ENCODE data around the gene NTNG1. TPM values are rescaled to one million over a fixed set of nuclear protein-coding genes. Genes with fewer than 3 reads are reported as not detected.

Gene NTNG1
- total RNA-seq, 1 experiment from 2014 or later, result 2.3 TPM

DNA sequence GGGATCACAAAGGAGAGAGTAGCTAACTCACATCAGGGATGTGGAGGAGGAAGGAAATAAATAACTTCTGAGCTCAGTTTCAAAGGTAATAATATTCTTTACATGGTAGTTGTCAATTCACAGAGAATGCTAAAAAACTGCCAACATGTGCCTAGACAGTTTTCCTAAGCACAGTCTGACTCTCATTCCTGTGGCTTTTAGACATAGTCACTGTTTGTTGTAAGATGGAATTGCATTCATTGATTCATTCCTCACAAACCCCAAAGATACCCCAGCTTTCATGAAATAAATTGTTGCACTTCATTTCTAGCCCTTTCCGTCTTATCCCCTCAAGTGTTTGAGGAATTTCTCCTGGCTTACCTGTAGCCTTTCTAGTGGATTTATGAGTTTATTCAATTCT, 263.9 kb downstream of the NTNG1 start:
- Mint-ChIP-seq H3K36me3 (no peaks in the 10 kb centered on the region), H3K4me3 (no peak overlapping the region), H3K4me1 (peaks cover 4% of the 10 kb centered on the region), H3K9me3 (no peaks in the 10 kb centered on the region), H3K27me3 (ENCODE audit: low read depth) (no peaks in the 10 kb centered on the region), H3K27ac (no peak overlapping the region)
- ChIA-PET CTCF (no interaction called here), POLR2A (no interaction called here)
- ATAC-seq, result no peak
- TF ChIP-seq, protein P1, sequence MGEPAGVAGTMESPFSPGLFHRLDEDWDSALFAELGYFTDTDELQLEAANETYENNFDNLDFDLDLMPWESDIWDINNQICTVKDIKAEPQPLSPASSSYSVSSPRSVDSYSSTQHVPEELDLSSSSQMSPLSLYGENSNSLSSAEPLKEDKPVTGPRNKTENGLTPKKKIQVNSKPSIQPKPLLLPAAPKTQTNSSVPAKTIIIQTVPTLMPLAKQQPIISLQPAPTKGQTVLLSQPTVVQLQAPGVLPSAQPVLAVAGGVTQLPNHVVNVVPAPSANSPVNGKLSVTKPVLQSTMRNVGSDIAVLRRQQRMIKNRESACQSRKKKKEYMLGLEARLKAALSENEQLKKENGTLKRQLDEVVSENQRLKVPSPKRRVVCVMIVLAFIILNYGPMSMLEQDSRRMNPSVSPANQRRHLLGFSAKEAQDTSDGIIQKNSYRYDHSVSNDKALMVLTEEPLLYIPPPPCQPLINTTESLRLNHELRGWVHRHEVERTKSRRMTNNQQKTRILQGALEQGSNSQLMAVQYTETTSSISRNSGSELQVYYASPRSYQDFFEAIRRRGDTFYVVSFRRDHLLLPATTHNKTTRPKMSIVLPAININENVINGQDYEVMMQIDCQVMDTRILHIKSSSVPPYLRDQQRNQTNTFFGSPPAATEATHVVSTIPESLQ (CRISPR knock-in tag; IDR thresholded peaks at IDR 0.05), result no peak
- TF ChIP-seq GTF2I (CRISPR knock-in tag; conservative IDR thresholded peaks at IDR 0.05), result no peak
- TF ChIP-seq, protein P2, sequence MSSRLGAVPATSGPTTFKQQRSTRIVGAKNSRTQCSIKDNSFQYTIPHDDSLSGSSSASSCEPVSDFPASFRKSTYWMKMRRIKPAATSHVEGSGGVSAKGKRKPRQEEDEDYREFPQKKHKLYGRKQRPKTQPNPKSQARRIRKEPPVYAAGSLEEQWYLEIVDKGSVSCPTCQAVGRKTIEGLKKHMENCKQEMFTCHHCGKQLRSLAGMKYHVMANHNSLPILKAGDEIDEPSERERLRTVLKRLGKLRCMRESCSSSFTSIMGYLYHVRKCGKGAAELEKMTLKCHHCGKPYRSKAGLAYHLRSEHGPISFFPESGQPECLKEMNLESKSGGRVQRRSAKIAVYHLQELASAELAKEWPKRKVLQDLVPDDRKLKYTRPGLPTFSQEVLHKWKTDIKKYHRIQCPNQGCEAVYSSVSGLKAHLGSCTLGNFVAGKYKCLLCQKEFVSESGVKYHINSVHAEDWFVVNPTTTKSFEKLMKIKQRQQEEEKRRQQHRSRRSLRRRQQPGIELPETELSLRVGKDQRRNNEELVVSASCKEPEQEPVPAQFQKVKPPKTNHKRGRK (CRISPR knock-in tag; IDR thresholded peaks at IDR 0.05; ENCODE audit: borderline replicate concordance), result no peak
- TF ChIP-seq NFATC4 (CRISPR knock-in tag; IDR thresholded peaks at IDR 0.05), result no peak
- no peak for TF ChIP-seq FOXP1 (CRISPR knock-in tag; IDR thresholded peaks at IDR 0.05; ENCODE audit: borderline replicate concordance)
- no peak for DNase-seq (ENCODE audit: low spot score)

DNA sequence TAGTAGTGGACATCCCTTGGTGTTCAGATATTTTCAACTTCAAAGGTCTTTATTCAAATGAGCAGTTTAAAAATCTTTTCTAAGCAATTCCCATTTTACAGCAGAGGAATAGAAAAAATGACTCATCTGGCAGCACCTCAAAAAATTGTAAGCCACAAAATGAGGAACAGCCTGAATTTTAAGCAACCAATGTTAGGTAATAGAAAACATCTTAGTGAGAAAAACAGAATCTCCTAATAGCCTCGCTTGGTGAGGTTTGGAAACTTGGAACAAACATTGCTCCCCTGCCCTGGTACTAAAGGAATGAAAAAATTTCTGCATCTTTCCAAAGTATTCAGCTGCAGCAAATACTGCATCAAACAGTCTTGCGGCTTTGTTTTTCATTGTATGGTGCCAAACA, 264.4 kb downstream of the NTNG1 start:
- Mint-ChIP-seq H3K27me3 (ENCODE audit: low read depth) (no peaks in the 10 kb centered on the region), H3K4me1 (peaks cover 4% of the 10 kb centered on the region), H3K36me3 (no peaks in the 10 kb centered on the region), H3K27ac (no peak overlapping the region), H3K4me3 (no peak overlapping the region), H3K9me3 (no peaks in the 10 kb centered on the region)
- TF ChIP-seq RORB (CRISPR knock-in tag; IDR thresholded peaks at IDR 0.05) (no peak), RELA (CRISPR knock-in tag; IDR thresholded peaks at IDR 0.05; ENCODE audit: borderline replicate concordance) (no peak), ATF1 (CRISPR knock-in tag; IDR thresholded peaks at IDR 0.05) (no peak)
- TF ChIP-seq, protein P3, sequence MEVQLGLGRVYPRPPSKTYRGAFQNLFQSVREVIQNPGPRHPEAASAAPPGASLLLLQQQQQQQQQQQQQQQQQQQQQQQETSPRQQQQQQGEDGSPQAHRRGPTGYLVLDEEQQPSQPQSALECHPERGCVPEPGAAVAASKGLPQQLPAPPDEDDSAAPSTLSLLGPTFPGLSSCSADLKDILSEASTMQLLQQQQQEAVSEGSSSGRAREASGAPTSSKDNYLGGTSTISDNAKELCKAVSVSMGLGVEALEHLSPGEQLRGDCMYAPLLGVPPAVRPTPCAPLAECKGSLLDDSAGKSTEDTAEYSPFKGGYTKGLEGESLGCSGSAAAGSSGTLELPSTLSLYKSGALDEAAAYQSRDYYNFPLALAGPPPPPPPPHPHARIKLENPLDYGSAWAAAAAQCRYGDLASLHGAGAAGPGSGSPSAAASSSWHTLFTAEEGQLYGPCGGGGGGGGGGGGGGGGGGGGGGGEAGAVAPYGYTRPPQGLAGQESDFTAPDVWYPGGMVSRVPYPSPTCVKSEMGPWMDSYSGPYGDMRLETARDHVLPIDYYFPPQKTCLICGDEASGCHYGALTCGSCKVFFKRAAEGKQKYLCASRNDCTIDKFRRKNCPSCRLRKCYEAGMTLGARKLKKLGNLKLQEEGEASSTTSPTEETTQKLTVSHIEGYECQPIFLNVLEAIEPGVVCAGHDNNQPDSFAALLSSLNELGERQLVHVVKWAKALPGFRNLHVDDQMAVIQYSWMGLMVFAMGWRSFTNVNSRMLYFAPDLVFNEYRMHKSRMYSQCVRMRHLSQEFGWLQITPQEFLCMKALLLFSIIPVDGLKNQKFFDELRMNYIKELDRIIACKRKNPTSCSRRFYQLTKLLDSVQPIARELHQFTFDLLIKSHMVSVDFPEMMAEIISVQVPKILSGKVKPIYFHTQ (CRISPR knock-in tag; IDR thresholded peaks at IDR 0.05), result no peak
- POLR2A ChIA-PET, result no interaction called here
- no peak for ATAC-seq
- CTCF ChIA-PET, result interaction anchor here (1.3 kb wide), 1 partner anchor 27 kb away, joined by 4 read pairs; no protein-coding TSS in a partner anchor
- no peak for DNase-seq (ENCODE audit: low spot score)

DNA sequence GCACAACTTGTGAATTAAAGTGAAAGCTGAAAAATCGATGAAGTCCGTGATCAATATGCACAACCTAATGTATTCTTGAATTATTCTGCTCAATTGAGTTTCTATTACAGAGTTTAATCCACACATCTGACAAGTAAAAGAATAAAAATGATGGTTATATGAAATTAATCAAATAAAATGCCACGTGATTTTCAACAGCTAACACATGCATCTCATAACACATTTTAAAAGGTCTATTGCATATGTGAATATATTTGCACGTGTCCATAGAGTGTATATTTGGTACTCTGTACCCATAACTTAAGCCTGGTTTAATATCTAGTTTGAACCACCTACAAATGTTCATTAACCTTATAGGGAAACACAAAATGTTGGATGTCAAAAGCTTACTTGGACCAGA, 266.2 kb downstream of the NTNG1 start:
- Mint-ChIP-seq H3K4me3 (no peak overlapping the region), H3K27ac (no peak overlapping the region), H3K36me3 (no peaks in the 10 kb centered on the region), H3K9me3 (no peaks in the 10 kb centered on the region), H3K4me1 (peaks cover 4% of the 10 kb centered on the region), H3K27me3 (ENCODE audit: low read depth) (no peaks in the 10 kb centered on the region)
- TF ChIP-seq FOXJ3 (CRISPR knock-in tag; IDR thresholded peaks at IDR 0.05; ENCODE audit: borderline replicate concordance), result no peak
- TF ChIP-seq TP53 (CRISPR knock-in tag; IDR thresholded peaks at IDR 0.05), result no peak
- no peak for TF ChIP-seq JAZF1 (CRISPR knock-in tag; IDR thresholded peaks at IDR 0.05)
- no peak for TF ChIP-seq ESRRA (CRISPR knock-in tag; IDR thresholded peaks at IDR 0.05; ENCODE audit: borderline replicate concordance)
- TF ChIP-seq, protein P1 (CRISPR knock-in tag; IDR thresholded peaks at IDR 0.05), result no peak
- no peak for TF ChIP-seq ETV6 (CRISPR knock-in tag; IDR thresholded peaks at IDR 0.05)
- no peak for TF ChIP-seq CBFB (CRISPR knock-in tag; IDR thresholded peaks at IDR 0.05; ENCODE audit: low read depth)
- no peak for ATAC-seq
- no peak for DNase-seq (ENCODE audit: low spot score)
- ChIA-PET CTCF (no interaction called here), POLR2A (no interaction called here)

Data from WTC11 (cell line).